Adrenal gland (tissue), 12 donors: Measurements from ENCODE around the gene KRTAP4-12. TPM values are rescaled to one million over a fixed set of nuclear protein-coding genes. Genes with fewer than 3 reads are reported as not detected.
"Not testable (repeated sequence)": the region's sequence is repeated elsewhere in the genome, so short reads cannot be mapped to it uniquely, and the experiment has no call there.

Experiments used
- DNase-seq, 7 donors: peaks; one replicate each; pipeline ENCODE4 v3.0.0-alpha.2; 2019 to 2020
- H3K27ac ChIP-seq, 5 donors: fragments of 200-600 bp; sonication (generic) in 4 of 5; 1 replicate in 3 of 5; 2 replicates in 2 of 5; pipeline versions ENCODE4 v1.5.1 to v1.8.0; 2016 to 2020; ENCODE audit warnings: mild to moderate bottlenecking in 1 of 5
- H3K27me3 ChIP-seq: fragments of 200-600 bp; 2 replicates; pipeline ENCODE4 v1.8.0; 2021
- H3K36me3 ChIP-seq, 2 donors: fragments of 200-600 bp; replicated peaks in 1 of 2; 1 replicate in 1 of 2; 2 replicates in 1 of 2; pipeline versions ENCODE4 v1.5.1 to v1.8.0; 2018 to 2022
- H3K4me1 ChIP-seq, 2 donors: fragments of 200-600 bp; replicated peaks in 1 of 2; 1 replicate in 1 of 2; 2 replicates in 1 of 2; pipeline versions ENCODE4 v1.5.1 to v1.8.0; 2018 to 2021
- H3K4me3 ChIP-seq, 4 donors: fragments of 200-600 bp; sonication (generic) in 3 of 4; one replicate each; pipeline ENCODE4 v1.5.1; 2016 to 2018
- H3K9me3 ChIP-seq, 3 donors: fragments of 200-600 bp; sonication (generic) in 1 of 3; replicated peaks in 1 of 3; 1 replicate in 2 of 3; 2 replicates in 1 of 3; pipeline versions ENCODE4 v1.5.1 to v1.8.0; 2016 to 2021
- POLR2A ChIP-seq, 2 donors: fragments of 450-650 bp; IDR thresholded peaks; one replicate each; pipeline ENCODE4 v1.6.1; 2017; ENCODE audit warnings: antibody characterized with exemption in 2 of 2, mild to moderate bottlenecking in 2 of 2, moderate library complexity in 1 of 2
- WGBS, 4 donors: extraction: QIAGEN DNeasy Blood & Tissue Kit in 2 of 4; methylation state at CpG; one replicate each; pipeline versions ENCODE4 v1.1.5 to v1.1.7; 2013 to 2017; 5-methylcytosine and 5-hydroxymethylcytosine counted together
- intact Hi-C, 2 donors: fragments of 100-400 bp; cut with DNase I; formaldehyde crosslinking; loops; one replicate each; pipeline versions ENCODE4 v1.14.1 to v1.15.0; 2022 to 2023
- polyA plus RNA-seq, 3 donors: library from polyadenylated mRNA; stranded (reverse); fragments of 200-250 nt in 2 of 3; fragments of 350-450 nt in 1 of 3; fragmentation: Illumina TruSeq in 1 of 3; extraction: RNeasy Lipid Tissue Mini Kit (QIAGEN cat#74804) in 1 of 3; gene quantifications; one replicate each; pipeline ENCODE4 v1.2.3, GENCODE V29; 2013 to 2014
- total RNA-seq, 9 donors: library from RNA; depleted of rRNA in 4 of 9; stranded (reverse); fragments of >200 nt in 4 of 9; fragments of 120-200 nt in 1 of 9; fragmentation: NEBNext Ultra II Directional in 1 of 9; extraction: Animal tissue kit (Norgen Biotek cat#: 25700) in 1 of 9; gene quantifications; one replicate each; pipeline versions ENCODE4 v1.1.0 to v1.2.4, GENCODE V29; 2013 to 2023
- TF ChIP-seq, protein P1 (sequence below), 6 experiments: fragments of 450-650 bp in 4 of 6; fragments of 200-600 bp in 2 of 6; sonication (generic) in 1 of 6; IDR thresholded peaks; 1 replicate in 5 of 6; 2 replicates in 1 of 6; pipeline versions ENCODE4 v1.5.1 to v1.8.0; 2016 to 2021; ENCODE audit warnings: antibody characterized with exemption in 6 of 6, mild to moderate bottlenecking in 2 of 6, moderate library complexity in 1 of 6
- donor health status: healthy with polysubstance abuse.
- donor health status: Bipolar disorder and iron deficiency.
- donor health status: DM: yes; HTN: yes; CAD: no.
- donor health status: DM: no; HTN: no; CAD: no.
- donor health status: DM: no; HTN: no; CAD: no.
- donor health status: DM: yes; HTN: yes; CAD: no.

KRTAP4-12 gene
- total and polyA plus RNA-seq, 12 donors: not detected

- no peak for DNase-seq
- 88 to 96% (median 91%) methylated on average over 1 of the region's 1 CpG for WGBS, 4 donors
- TF ChIP-seq, protein P1, sequence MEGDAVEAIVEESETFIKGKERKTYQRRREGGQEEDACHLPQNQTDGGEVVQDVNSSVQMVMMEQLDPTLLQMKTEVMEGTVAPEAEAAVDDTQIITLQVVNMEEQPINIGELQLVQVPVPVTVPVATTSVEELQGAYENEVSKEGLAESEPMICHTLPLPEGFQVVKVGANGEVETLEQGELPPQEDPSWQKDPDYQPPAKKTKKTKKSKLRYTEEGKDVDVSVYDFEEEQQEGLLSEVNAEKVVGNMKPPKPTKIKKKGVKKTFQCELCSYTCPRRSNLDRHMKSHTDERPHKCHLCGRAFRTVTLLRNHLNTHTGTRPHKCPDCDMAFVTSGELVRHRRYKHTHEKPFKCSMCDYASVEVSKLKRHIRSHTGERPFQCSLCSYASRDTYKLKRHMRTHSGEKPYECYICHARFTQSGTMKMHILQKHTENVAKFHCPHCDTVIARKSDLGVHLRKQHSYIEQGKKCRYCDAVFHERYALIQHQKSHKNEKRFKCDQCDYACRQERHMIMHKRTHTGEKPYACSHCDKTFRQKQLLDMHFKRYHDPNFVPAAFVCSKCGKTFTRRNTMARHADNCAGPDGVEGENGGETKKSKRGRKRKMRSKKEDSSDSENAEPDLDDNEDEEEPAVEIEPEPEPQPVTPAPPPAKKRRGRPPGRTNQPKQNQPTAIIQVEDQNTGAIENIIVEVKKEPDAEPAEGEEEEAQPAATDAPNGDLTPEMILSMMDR (IDR thresholded peaks at IDR 0.05): no peak
- TF ChIP-seq POLR2A (IDR thresholded peaks at IDR 0.05): no peak
- no peak within 1 kb of the TSS for H3K27ac ChIP-seq
- no peaks in the 10 kb centered on the region for H3K36me3 ChIP-seq
- intact Hi-C loops: no loop called here
- no peaks in the 10 kb centered on the region for H3K9me3 ChIP-seq
- no peak within 1 kb of the TSS for H3K4me3 ChIP-seq
- H3K27me3 ChIP-seq: no peaks in the 10 kb centered on the region
- no peaks in the 10 kb centered on the region for H3K4me1 ChIP-seq
Measured at GRCh38 chr17:41160648-41161047, 36.7 kb upstream of the KRTAP4-12 start, which contains the start of gene KRTAP4-4. Gene KRTAP4-4 (minus strand): TSS chr17:41160748. CDS start chr17:41160691, 57 bp downstream.

GRCh38 chr17:41160190-41160589 lies 36.2 kb upstream of the KRTAP4-12 start:
- DNase-seq, H3K36me3 ChIP-seq, H3K9me3 ChIP-seq, intact Hi-C loops, H3K27me3 ChIP-seq, H3K4me1 ChIP-seq, H3K4me3 ChIP-seq, H3K27ac ChIP-seq: not testable (repeated sequence)
- 88 to 100% (median 94%) methylated on average over 3 of the region's 3 CpGs; no CpG with 5 or more reads in 1 of the 4 donors for WGBS, 4 donors

DNA sequence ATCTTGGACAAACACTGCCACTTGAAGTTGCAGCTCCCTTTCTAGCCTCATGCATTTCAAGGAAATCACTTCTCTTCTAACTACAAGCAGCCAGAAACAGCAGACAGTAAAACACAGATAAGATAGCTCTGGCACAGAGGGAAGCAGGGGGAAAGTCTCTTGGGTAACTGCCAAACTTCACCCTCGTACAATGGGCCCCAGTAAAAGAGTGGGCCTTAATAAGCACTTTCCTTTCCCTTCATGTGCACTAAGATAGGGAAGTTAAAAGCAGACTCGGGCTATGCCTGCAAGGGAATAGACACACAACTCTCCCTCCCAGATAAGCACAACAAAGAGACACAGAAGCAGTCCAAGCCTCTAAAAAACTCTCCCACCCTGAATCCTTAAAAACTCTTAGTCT lies 29.9 kb upstream of the KRTAP4-12 start:
- H3K4me3 ChIP-seq: no peak overlapping the region
- H3K36me3 ChIP-seq: no peaks in the 10 kb centered on the region
- no peaks in the 10 kb centered on the region for H3K9me3 ChIP-seq
- peaks cover 8% of the 10 kb centered on the region for H3K27me3 ChIP-seq
- intact Hi-C loops: no loop called here
- DNase-seq: no peak
- H3K4me1 ChIP-seq: no peaks in the 10 kb centered on the region
- H3K27ac ChIP-seq: no peak overlapping the region
- WGBS, 4 donors: 20 to 37% (median 32%) methylated on average over 2 of the region's 2 CpGs
- TF ChIP-seq, protein P1 (IDR thresholded peaks at IDR 0.05): no peak
- no peak for TF ChIP-seq POLR2A (IDR thresholded peaks at IDR 0.05)

GRCh38 chr17:41151525-41151924 lies 27.5 kb upstream of the KRTAP4-12 start:
- H3K27ac ChIP-seq: no peak overlapping the region
- 66 to 84% (median 72%) methylated on average over 2 of the region's 2 CpGs for WGBS, 4 donors
- TF ChIP-seq POLR2A (IDR thresholded peaks at IDR 0.05): no peak
- TF ChIP-seq, protein P1 (IDR thresholded peaks at IDR 0.05): no peak

DNA sequence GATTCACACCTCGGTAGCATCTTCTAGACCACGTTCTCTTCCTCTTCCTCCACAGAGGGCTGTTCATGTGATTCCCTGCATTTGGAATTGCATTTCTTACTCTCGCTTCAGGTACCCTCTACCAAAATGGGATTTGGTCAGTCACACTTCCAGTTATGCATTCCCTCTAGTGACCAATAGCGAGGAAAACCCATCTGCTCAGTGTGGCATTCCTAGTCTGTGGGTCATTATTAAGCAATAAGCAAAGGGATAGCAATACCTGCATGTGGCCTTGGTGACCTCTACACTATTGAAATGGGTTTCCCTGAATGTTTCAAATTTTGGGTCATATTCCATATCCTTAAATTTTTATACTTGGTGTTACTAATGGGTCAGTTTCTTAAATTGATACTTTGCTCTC lies 26.0 kb upstream of the KRTAP4-12 start:
- TF ChIP-seq, protein P1 (IDR thresholded peaks at IDR 0.05): no peak
- TF ChIP-seq POLR2A (IDR thresholded peaks at IDR 0.05): no peak
- intact Hi-C loops: no loop called here

More at GRCh38 chr17:41151525-41151924, 27.5 kb upstream of the KRTAP4-12 start:
- peaks cover 12% of the 10 kb centered on the region for H3K27me3 ChIP-seq
- no peak for DNase-seq
- no peaks in the 10 kb centered on the region for H3K4me1 ChIP-seq
- intact Hi-C loops: no loop called here
- H3K4me3 ChIP-seq: no peak overlapping the region
- H3K36me3 ChIP-seq: no peaks in the 10 kb centered on the region
- H3K9me3 ChIP-seq: no peaks in the 10 kb centered on the region

More for the DNA sequence above, 26.0 kb upstream of the KRTAP4-12 start:
- 82 to 86% (median 83%) methylated on average over 4 of the region's 4 CpGs for WGBS, 4 donors
- Histone ChIP-seq H3K27me3 (peaks cover 11% of the 10 kb centered on the region), H3K36me3 (no peaks in the 10 kb centered on the region), H3K9me3 (no peaks in the 10 kb centered on the region), H3K27ac (no peak overlapping the region), H3K4me3 (no peak overlapping the region), H3K4me1 (no peaks in the 10 kb centered on the region)
- no peak for DNase-seq
